ENCODE measurements around the gene PKN1. TPM values are rescaled to one million over a fixed set of nuclear protein-coding genes. Genes with fewer than 3 reads are reported as not detected.

Gene PKN1
- total and polyA plus RNA-seq, 2 of the 13 experiments (the other 11 are each of a cell fraction or from before 2014, with no cell fraction given) = 45.7 to 54.5 TPM

- intact Hi-C loops (cut with micrococcal nuclease; ENCODE audit: unreplicated experiment) = no loop called here
- Histone ChIP-seq H3K4me3 (replicated peaks in 1 of 3; ENCODE audit: insufficient read depth in 1 of 3, low read depth in 2 of 3, low read length in 3 of 3) (peak within 1 kb of the TSS; percentile 80 to 88 (median 87)), H4K20me1 (ENCODE audit: insufficient read depth, low read length) (peaks cover 23% of the 10 kb centered on the region), H3K4me2 (ENCODE audit: low read depth, low read length) (peak within 1 kb of the TSS; percentile 91), H3K36me3 (replicated peaks in 1 of 2; ENCODE audit: control insufficient read depth in 1 of 2, insufficient read depth in 2 of 2, low read length in 2 of 2) (peaks cover 0 to 11% of the 10 kb centered on the region in 2 experiments; a peak in 1 of 5 replicates), H3K27ac (ENCODE audit: extremely low read length, insufficient read depth, low read length) (peak within 1 kb of the TSS; percentile 88), H3K9ac (ENCODE audit: insufficient read depth, low read depth, low read length) (peak within 1 kb of the TSS; percentile 80), H3K27me3 (ENCODE audit: control insufficient read depth in 1 of 2, insufficient read depth in 2 of 2, low read length in 2 of 2) (no peaks in the 10 kb centered on the region), H3K4me1 (ENCODE audit: insufficient read depth, low read length) (peaks cover 34% of the 10 kb centered on the region), H2AFZ (ENCODE audit: low read length) (peak within 1 kb of the TSS; percentile 97), H3K79me2 (ENCODE audit: insufficient read depth, low read length) (peaks cover 43% of the 10 kb centered on the region), H3K9me3 (ENCODE audit: low read length) (no peaks in the 10 kb centered on the region)
- BruUV-seq (replicated peaks) = no TSS peak
- ChIA-PET POLR2A (interaction anchor here (1.2 to 1.4 kb wide), 2 partner anchors 13 to 283 kb away, joined by 3 to 4 read pairs; partner anchors contain the start of gene ASF1B), CTCF (ENCODE audit: low intra/inter-chr PET ratio, low total read pairs) (no interaction called here)
- FAIRE-seq (peak; percentile 95), DNase-seq (ENCODE audit: low spot score) (peak; percentile 99), ATAC-seq (peak; percentile 97)
- in situ Hi-C loops (cut with HindIII; ENCODE audit: extremely low pct_ligation_motif_present, low pct_unique_long_range_greater_than_20kb) = loop anchor here (25.0 kb wide), 1 partner anchor 532 kb away; the partner anchor contains the start of gene NANOS3
- 4% methylated on average over 47 of the region's 57 CpGs for WGBS (ENCODE audit: low lambda C conversion rate)
- TF ChIP-seq ZNF280B (CRISPR knock-in tag; IDR thresholded peaks at IDR 0.05; ENCODE audit: borderline replicate concordance) (peak; percentile 85; the same call in 1 of the 2 replicates), ZNF501 (CRISPR knock-in tag; IDR thresholded peaks at IDR 0.05) (peak; percentile 60; the same call in 1 of the 2 replicates), ZNF557 (CRISPR knock-in tag; IDR thresholded peaks at IDR 0.05) (no peak), THRA (CRISPR knock-in tag; IDR thresholded peaks at IDR 0.05; ENCODE audit: borderline replicate concordance) (no peak), ZNF788 (CRISPR knock-in tag; IDR thresholded peaks at IDR 0.05; ENCODE audit: borderline replicate concordance) (peak; percentile 33; the same call in 1 of the 2 replicates), MBNL3 (CRISPR knock-in tag; conservative IDR thresholded peaks at IDR 0.05) (no peak), POLR2AphosphoS5 (IDR thresholded peaks at IDR 0.05; ENCODE audit: low read depth, low read length) (peak; percentile 77), HIVEP1 (CRISPR knock-in tag; IDR thresholded peaks at IDR 0.05) (no peak), HNRNPLL (IDR thresholded peaks at IDR 0.05; ENCODE audit: low read depth, low read length, poor library complexity, severe bottlenecking) (peak; percentile 71), ZNF704 (CRISPR knock-in tag; IDR thresholded peaks at IDR 0.05; ENCODE audit: borderline replicate concordance) (0 out of 2 replicates have a peak, but pooled peaks have one; percentile 33), GLI4 (CRISPR knock-in tag; IDR thresholded peaks at IDR 0.05; ENCODE audit: borderline replicate concordance) (peak; percentile 77), NRL (CRISPR knock-in tag; IDR thresholded peaks at IDR 0.05; ENCODE audit: borderline replicate concordance) (0 out of 2 replicates have a peak, but pooled peaks have one; percentile 71), ZBTB21 (CRISPR knock-in tag; IDR thresholded peaks at IDR 0.05) (0 out of 2 replicates have a peak, but pooled peaks have one; percentile 25), ZNF782 (CRISPR knock-in tag; IDR thresholded peaks at IDR 0.05; ENCODE audit: borderline replicate concordance) (0 out of 2 replicates have a peak, but pooled peaks have one; percentile 73), ZNF431 (CRISPR knock-in tag; IDR thresholded peaks at IDR 0.05; ENCODE audit: borderline replicate concordance, low read depth) (peak; percentile 53; the same call in 1 of the 2 replicates), POGZ (CRISPR knock-in tag; IDR thresholded peaks at IDR 0.05) (peak; percentile 67), RARA (CRISPR knock-in tag; IDR thresholded peaks at IDR 0.05) (no peak), ASH2L (IDR thresholded peaks at IDR 0.05; ENCODE audit: insufficient read length, low read depth, low read length) (peak; percentile 82), HNRNPUL1 (IDR thresholded peaks at IDR 0.05; ENCODE audit: low read depth, low read length) (no peak)
Observed at GRCh38 chr19:14419106-14419813, 13.8 kb upstream of the PKN1 start, which contains the start of gene DDX39A. Gene DDX39A, minus strand, starts transcription at chr19:14419341. Its CDS starts 6,121 bp downstream, at chr19:14413220.

Measured in HepG2 (cell line).